Stomach (tissue), 4 donors: ENCODE data around the gene CYTH1.

ENCODE experiments used
- CTCF ChIP-seq, 7 experiments: fragments of 450-650 bp in 4 of 7; fragments of 200-600 bp in 3 of 7; sonication (generic) in 3 of 7; IDR thresholded peaks; one replicate each; pipeline ENCODE4 v1.5.1; 2016 to 2019; ENCODE audit warnings: antibody characterized with exemption in 7 of 7, control low read depth in 2 of 7, mild to moderate bottlenecking in 1 of 7
- EP300 ChIP-seq: sonication (generic); formaldehyde crosslinking; IDR thresholded peaks from one replicate; pipeline ENCODE4 v1.6.1; 2017; ENCODE audit warnings: antibody characterized with exemption
- POLR2A ChIP-seq, 4 donors: fragments of 450-650 bp; IDR thresholded peaks; one replicate each; pipeline ENCODE4 v1.6.1; 2016; ENCODE audit warnings: antibody characterized with exemption in 4 of 4, control low read depth in 2 of 4, mild to moderate bottlenecking in 1 of 4, moderate library complexity in 1 of 4
- POLR2AphosphoS5 ChIP-seq, 3 donors: sonication (generic); formaldehyde crosslinking; IDR thresholded peaks; one replicate each; pipeline ENCODE4 v1.6.1; 2016; ENCODE audit warnings: antibody characterized with exemption in 3 of 3

- TF ChIP-seq POLR2A (IDR thresholded peaks at IDR 0.05) (no peak), CTCF (IDR thresholded peaks at IDR 0.05) (no peak), EP300 (no peak), POLR2AphosphoS5 (IDR thresholded peaks at IDR 0.05) (no peak)
Measured at GRCh38 chr17:78717431-78717980, 64.6 kb downstream of the CYTH1 start.
